Progenitor cell of endocrine pancreas (in vitro differentiated cells): ENCODE results near the gene NACC2. TPM values are rescaled to one million over a fixed set of nuclear protein-coding genes. Genes with fewer than 3 reads are reported as not detected.
A peak's percentile ranks its signal among the peaks of the same experiment; 100 is the strongest.

Source experiments
- DNase-seq: peaks from one replicate; pipeline ENCODE4 v3.0.0; 2021; ENCODE audit warnings: low spot score; ENCODE audit not compliant: unreplicated experiment
- H3K27ac Mint-ChIP-seq: 2 replicates; pipeline ENCODE4 v1.8.0; 2021; ENCODE audit warnings: mild to moderate bottlenecking, moderate library complexity, mixed read lengths
- H3K27me3 Mint-ChIP-seq: 2 replicates; pipeline ENCODE4 v1.8.0; 2021; ENCODE audit warnings: mixed read lengths
- H3K36me3 Mint-ChIP-seq: 2 replicates; pipeline ENCODE4 v1.8.0; 2022; ENCODE audit warnings: mixed read lengths; ENCODE audit not compliant: insufficient read depth
- H3K4me1 Mint-ChIP-seq: 2 replicates; pipeline ENCODE4 v1.8.0; 2021; ENCODE audit warnings: low read depth, mixed read lengths
- H3K4me3 Mint-ChIP-seq: 2 replicates; pipeline ENCODE4 v1.8.0; 2021; ENCODE audit warnings: low read depth, mild to moderate bottlenecking, moderate library complexity, mixed read lengths
- H3K9me3 Mint-ChIP-seq: 2 replicates; pipeline ENCODE4 v1.8.0; 2021; ENCODE audit warnings: low read depth, mixed read lengths
- total RNA-seq: library from RNA; stranded (reverse); gene quantifications from 2 replicates; pipeline ENCODE4 v1.2.1, GENCODE V29; 2021
- TF ChIP-seq, protein P1 (sequence below): fragments of 200-600 bp; sonication (generic); IDR thresholded peaks from one replicate; pipeline ENCODE4 v1.5.0; 2021; ENCODE audit warnings: antibody characterized with exemption, mild to moderate bottlenecking; ENCODE audit not compliant: unreplicated experiment

Gene NACC2
- total RNA-seq, 1 donor from 2014 or later = 11.6 TPM

DNA sequence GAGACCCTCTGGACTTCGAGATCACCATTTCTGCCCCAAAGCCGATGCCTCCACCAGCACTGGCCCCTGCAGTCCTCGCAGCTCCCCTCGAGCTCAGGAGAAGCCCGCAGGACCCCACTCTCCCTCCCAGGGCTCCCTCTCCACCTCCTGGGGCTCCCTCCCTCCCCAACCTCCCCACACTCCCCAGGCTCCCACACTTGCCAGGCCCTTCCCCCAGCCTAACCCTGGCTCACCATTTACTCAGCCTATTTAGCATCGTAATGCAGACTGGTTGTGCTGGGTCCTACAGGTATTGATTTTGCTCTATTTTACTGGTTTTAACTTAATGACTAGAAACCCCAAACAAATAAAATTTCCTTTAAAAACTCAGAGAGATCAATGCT is 47.3 kb upstream of the NACC2 start:
- no peak for DNase-seq
- TF ChIP-seq, protein P1, sequence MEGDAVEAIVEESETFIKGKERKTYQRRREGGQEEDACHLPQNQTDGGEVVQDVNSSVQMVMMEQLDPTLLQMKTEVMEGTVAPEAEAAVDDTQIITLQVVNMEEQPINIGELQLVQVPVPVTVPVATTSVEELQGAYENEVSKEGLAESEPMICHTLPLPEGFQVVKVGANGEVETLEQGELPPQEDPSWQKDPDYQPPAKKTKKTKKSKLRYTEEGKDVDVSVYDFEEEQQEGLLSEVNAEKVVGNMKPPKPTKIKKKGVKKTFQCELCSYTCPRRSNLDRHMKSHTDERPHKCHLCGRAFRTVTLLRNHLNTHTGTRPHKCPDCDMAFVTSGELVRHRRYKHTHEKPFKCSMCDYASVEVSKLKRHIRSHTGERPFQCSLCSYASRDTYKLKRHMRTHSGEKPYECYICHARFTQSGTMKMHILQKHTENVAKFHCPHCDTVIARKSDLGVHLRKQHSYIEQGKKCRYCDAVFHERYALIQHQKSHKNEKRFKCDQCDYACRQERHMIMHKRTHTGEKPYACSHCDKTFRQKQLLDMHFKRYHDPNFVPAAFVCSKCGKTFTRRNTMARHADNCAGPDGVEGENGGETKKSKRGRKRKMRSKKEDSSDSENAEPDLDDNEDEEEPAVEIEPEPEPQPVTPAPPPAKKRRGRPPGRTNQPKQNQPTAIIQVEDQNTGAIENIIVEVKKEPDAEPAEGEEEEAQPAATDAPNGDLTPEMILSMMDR = no peak
- H3K9me3 Mint-ChIP-seq = no peaks in the 10 kb centered on the region

DNA sequence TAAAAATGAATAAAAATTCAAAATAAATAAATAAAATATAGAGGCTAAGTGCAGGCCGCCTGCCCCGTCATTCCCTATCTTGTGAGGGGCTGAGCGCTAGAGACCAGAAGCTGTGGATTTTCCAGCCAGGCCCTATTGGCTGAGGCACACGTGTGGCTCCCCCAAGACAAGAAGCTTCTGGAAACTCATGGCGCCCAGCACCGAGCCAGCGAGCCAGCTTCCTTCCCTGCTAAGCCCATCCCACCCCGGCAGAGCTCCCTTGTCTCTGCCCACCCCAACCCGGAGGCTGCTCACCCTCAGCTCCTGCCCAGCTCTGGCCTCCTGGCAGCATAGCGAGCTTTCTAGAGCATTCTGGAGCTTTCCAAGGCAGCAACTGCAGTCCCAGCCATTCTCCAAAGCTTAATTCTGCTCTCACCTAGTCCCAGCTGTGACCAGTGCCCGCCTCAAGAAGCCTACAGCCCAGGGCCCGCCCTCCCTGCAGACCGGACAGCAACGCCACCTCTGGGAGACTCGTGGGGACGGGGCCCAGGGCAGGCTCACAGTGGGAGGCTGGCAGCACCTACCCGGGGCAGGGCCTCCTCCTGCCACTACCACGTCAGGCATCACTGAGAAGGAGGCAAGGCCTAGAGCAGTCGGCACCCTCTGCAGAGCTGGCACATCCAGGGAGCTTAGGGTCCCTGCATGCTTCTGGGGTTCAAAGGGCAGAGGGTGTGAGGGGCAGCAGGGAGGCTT is 46.8 kb upstream of the NACC2 start:
- H3K27me3 Mint-ChIP-seq = peaks cover 2% of the 10 kb centered on the region
- TF ChIP-seq, protein P1 = no peak
- no peaks in the 10 kb centered on the region for H3K9me3 Mint-ChIP-seq
- no peak overlapping the region for H3K27ac Mint-ChIP-seq
- no peaks in the 10 kb centered on the region for H3K36me3 Mint-ChIP-seq
- H3K4me3 Mint-ChIP-seq = no peak overlapping the region
- no peak for DNase-seq
- H3K4me1 Mint-ChIP-seq = peaks cover 2% of the 10 kb centered on the region

More for the DNA sequence above, 47.3 kb upstream of the NACC2 start:
- H3K36me3 Mint-ChIP-seq = no peaks in the 10 kb centered on the region
- peaks cover 2% of the 10 kb centered on the region for H3K4me1 Mint-ChIP-seq
- no peak overlapping the region for H3K4me3 Mint-ChIP-seq
- H3K27ac Mint-ChIP-seq = no peak overlapping the region
- H3K27me3 Mint-ChIP-seq = peaks cover 2% of the 10 kb centered on the region

DNA sequence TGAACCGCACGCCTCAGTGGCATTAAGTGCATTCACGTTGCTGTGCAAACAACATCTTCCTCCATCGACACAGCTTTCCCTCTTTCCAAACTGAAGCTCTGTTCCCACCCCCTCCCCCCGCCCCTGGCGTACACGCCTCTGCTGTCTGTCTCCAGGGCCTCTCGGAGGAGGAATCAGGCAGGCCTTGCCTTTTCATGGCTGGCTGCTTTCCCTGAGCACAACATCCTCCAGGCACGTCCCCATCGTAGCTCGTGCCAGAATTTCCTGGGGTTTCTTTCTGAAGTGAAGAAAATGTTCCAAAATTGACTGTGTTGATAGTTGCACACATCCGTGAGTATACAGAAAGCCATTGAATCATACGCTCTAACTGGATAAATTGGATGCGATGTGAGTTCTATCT is 45.9 kb upstream of the NACC2 start:
- Mint-ChIP-seq H3K4me3 (no peak overlapping the region), H3K9me3 (no peaks in the 10 kb centered on the region), H3K27me3 (peaks cover 4% of the 10 kb centered on the region), H3K27ac (no peak overlapping the region), H3K4me1 (peaks cover 2% of the 10 kb centered on the region), H3K36me3 (no peaks in the 10 kb centered on the region)
- TF ChIP-seq, protein P1 = no peak
- no peak for DNase-seq

DNA sequence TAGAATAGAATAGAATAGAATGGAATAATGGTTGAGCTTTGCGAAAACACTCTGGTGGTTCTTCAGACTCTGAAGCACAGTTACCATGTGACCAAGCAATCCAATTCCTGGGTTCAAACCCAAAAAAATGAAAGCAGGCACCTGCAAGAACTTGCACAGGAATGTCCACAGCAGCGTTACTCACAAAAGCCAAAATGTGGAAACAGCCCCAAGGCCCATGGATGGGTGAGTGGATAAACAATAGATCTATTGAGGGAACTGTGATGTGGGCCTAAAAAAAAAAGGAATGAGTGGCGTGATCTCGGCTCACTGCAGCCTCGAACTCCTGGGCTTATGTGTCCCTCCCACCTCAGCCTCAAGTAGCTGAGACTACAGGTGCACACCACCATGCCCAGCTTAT is 45.0 kb upstream of the NACC2 start:
- peaks cover 2% of the 10 kb centered on the region for H3K4me1 Mint-ChIP-seq
- no peak overlapping the region for H3K27ac Mint-ChIP-seq
- peaks cover 6% of the 10 kb centered on the region for H3K27me3 Mint-ChIP-seq
- H3K4me3 Mint-ChIP-seq = no peak overlapping the region
- TF ChIP-seq, protein P1 = no peak
- DNase-seq = no peak
- H3K9me3 Mint-ChIP-seq = no peaks in the 10 kb centered on the region
- H3K36me3 Mint-ChIP-seq = no peaks in the 10 kb centered on the region

DNA sequence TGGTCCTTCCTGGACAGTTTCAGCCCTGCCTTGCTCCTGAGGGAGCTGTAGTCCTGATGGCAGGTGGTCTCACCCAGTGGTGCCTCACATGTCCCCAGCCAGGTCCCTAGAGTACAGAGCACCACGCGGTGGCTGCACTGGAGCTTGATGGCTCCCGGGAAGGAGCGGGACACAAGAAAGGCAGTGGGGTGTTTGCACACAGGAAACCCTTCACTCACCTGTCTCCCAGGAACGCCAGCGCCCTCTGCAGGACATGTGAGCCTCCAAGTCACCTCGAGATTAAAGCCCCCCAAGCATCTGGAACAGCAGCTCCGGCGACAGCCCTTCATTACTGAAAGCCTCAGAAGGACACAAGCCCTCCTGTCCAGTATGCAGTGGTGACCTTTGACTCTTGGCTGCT is 43.5 kb upstream of the NACC2 start:
- H3K27me3 Mint-ChIP-seq = peaks cover 11% of the 10 kb centered on the region
- H3K4me1 Mint-ChIP-seq = peaks cover 6% of the 10 kb centered on the region
- H3K9me3 Mint-ChIP-seq = no peaks in the 10 kb centered on the region
- no peaks in the 10 kb centered on the region for H3K36me3 Mint-ChIP-seq
- TF ChIP-seq, protein P1 = peak; percentile 61
- H3K4me3 Mint-ChIP-seq = no peak overlapping the region
- DNase-seq = peak; percentile 58
- no peak overlapping the region for H3K27ac Mint-ChIP-seq
